H9 (cell line): ENCODE results near the gene JAKMIP1. TPM values are rescaled to one million over a fixed set of nuclear protein-coding genes. Genes with fewer than 3 reads are reported as not detected.

Experiments used
- DNase-seq: peaks from one replicate; pipeline ENCODE4 v3.0.0-alpha.2; 2017
- H2AFZ ChIP-seq: one replicate; pipeline ENCODE4 v1.6.1; 2013; ENCODE audit warnings: mild to moderate bottlenecking, low read length, control low read depth, moderate library complexity
- H2AK5ac ChIP-seq: 2 replicates; pipeline ENCODE4 v1.6.1; 2013; ENCODE audit warnings: low read length, control low read depth, mixed read lengths; ENCODE audit not compliant: insufficient read length
- H2BK120ac ChIP-seq: one replicate; pipeline ENCODE4 v1.6.1; 2013; ENCODE audit warnings: low read depth, mild to moderate bottlenecking, low read length, control low read depth, inconsistent platforms; ENCODE audit not compliant: poor library complexity, severe bottlenecking
- H2BK12ac ChIP-seq: 2 replicates; pipeline ENCODE4 v1.6.1; 2013; ENCODE audit warnings: low read length, control low read depth, mixed read lengths, low read depth; ENCODE audit not compliant: insufficient read length
- H2BK15ac ChIP-seq: 2 replicates; pipeline ENCODE4 v1.6.1; 2013; ENCODE audit warnings: low read depth, low read length, control low read depth
- H2BK20ac ChIP-seq: one replicate; pipeline ENCODE4 v1.6.1; 2013; ENCODE audit warnings: low read depth, mild to moderate bottlenecking, low read length, control low read depth, inconsistent platforms; ENCODE audit not compliant: poor library complexity, severe bottlenecking
- H2BK5ac ChIP-seq: 2 replicates; pipeline ENCODE4 v1.6.1; 2013; ENCODE audit warnings: low read length, control low read depth, mixed read lengths; ENCODE audit not compliant: insufficient read length
- H3K14ac ChIP-seq: 2 replicates; pipeline ENCODE4 v1.6.1; 2013; ENCODE audit warnings: low read length, control low read depth; ENCODE audit not compliant: insufficient read depth
- H3K18ac ChIP-seq: 2 replicates; pipeline ENCODE4 v1.6.1; 2013; ENCODE audit warnings: low read depth, mild to moderate bottlenecking, mixed read lengths, low read length, control low read depth; ENCODE audit not compliant: insufficient read length
- H3K23ac ChIP-seq: 2 replicates; pipeline ENCODE4 v1.6.1; 2013; ENCODE audit warnings: low read length, control low read depth, mixed read lengths, low read depth; ENCODE audit not compliant: insufficient read length
- H3K23me2 ChIP-seq: 2 replicates; pipeline ENCODE4 v1.6.1; 2013; ENCODE audit warnings: low read depth, mild to moderate bottlenecking, mixed read lengths, low read length, control low read depth; ENCODE audit not compliant: insufficient read length, poor library complexity, severe bottlenecking
- H3K27ac ChIP-seq: 2 replicates; pipeline ENCODE4 v1.5.1; 2013; ENCODE audit warnings: low read length, control low read depth, mixed read lengths, low read depth; ENCODE audit not compliant: insufficient read length
- H3K27me3 ChIP-seq: 2 replicates; pipeline ENCODE4 v1.6.1; 2013; ENCODE audit warnings: low read length, control low read depth, inconsistent platforms; ENCODE audit not compliant: insufficient read depth
- H3K4ac ChIP-seq: 2 replicates; pipeline ENCODE4 v1.6.1; 2013; ENCODE audit warnings: low read depth, mild to moderate bottlenecking, control low read depth, inconsistent platforms, low read length, moderate library complexity
- H3K4me1 ChIP-seq: 2 replicates; pipeline ENCODE4 v1.6.1; 2013; ENCODE audit warnings: low read length, control low read depth, inconsistent platforms; ENCODE audit not compliant: insufficient read depth
- H3K4me2 ChIP-seq: 2 replicates; pipeline ENCODE4 v1.6.1; 2013; ENCODE audit warnings: low read length, control low read depth, mixed read lengths; ENCODE audit not compliant: insufficient read length, insufficient read depth
- H3K56ac ChIP-seq: 2 replicates; pipeline ENCODE4 v1.6.1; 2013; ENCODE audit warnings: low read depth, mild to moderate bottlenecking, mixed read lengths, low read length, control low read depth; ENCODE audit not compliant: insufficient read length
- H3K79me1 ChIP-seq: 2 replicates; pipeline ENCODE4 v1.6.1; 2013; ENCODE audit warnings: low read depth, mild to moderate bottlenecking, moderate library complexity, low read length, control low read depth, inconsistent platforms; ENCODE audit not compliant: insufficient read depth, poor library complexity, severe bottlenecking
- H3K79me2 ChIP-seq: 2 replicates; pipeline ENCODE4 v1.6.1; 2013; ENCODE audit warnings: low read length, control low read depth, inconsistent platforms; ENCODE audit not compliant: insufficient read depth
- H3K9ac ChIP-seq: 2 replicates; pipeline ENCODE4 v1.6.1; 2013; ENCODE audit warnings: low read length, control low read depth, mixed read lengths; ENCODE audit not compliant: insufficient read length; ENCODE audit errors: extremely low read depth
- H3K9me3 ChIP-seq: one replicate; pipeline ENCODE4 v1.6.1; 2013; ENCODE audit warnings: low read depth, low read length, inconsistent platforms; ENCODE audit not compliant: control insufficient read depth
- H3T11ph ChIP-seq: one replicate; pipeline ENCODE4 v1.6.1; 2013; ENCODE audit warnings: mild to moderate bottlenecking, low read length, control low read depth, inconsistent platforms
- H4K20me1 ChIP-seq: one replicate; pipeline ENCODE4 v1.6.1; 2013; ENCODE audit not compliant: control insufficient read depth, insufficient read length, insufficient read depth
- H4K5ac ChIP-seq: 2 replicates; pipeline ENCODE4 v1.6.1; 2013; ENCODE audit warnings: low read depth, mild to moderate bottlenecking, mixed read lengths, low read length, control low read depth; ENCODE audit not compliant: insufficient read length
- H4K8ac ChIP-seq: replicated peaks from 2 replicates; pipeline ENCODE4 v1.6.1; 2013; ENCODE audit warnings: low read length, control low read depth, mixed read lengths, low read depth; ENCODE audit not compliant: insufficient read length
- H4K91ac ChIP-seq: 2 replicates; pipeline ENCODE4 v1.6.1; 2013; ENCODE audit warnings: low read depth, mild to moderate bottlenecking, moderate library complexity, mixed read lengths, low read length, control low read depth; ENCODE audit not compliant: insufficient read length
- H3K27ac Mint-ChIP-seq, 3 experiments: 2 replicates in 2 of 3; 3 replicates in 1 of 3; pipeline ENCODE4 v1.8.0; 2020 to 2021; ENCODE audit warnings: mixed read lengths in 3 of 3, mild to moderate bottlenecking in 1 of 3, moderate library complexity in 1 of 3
- H3K27me3 Mint-ChIP-seq: 2 replicates; pipeline ENCODE4 v1.8.0; 2021; ENCODE audit warnings: low read depth, mild to moderate bottlenecking, moderate library complexity, mixed read lengths
- H3K36me3 Mint-ChIP-seq, 3 experiments: 2 replicates in 2 of 3; 3 replicates in 1 of 3; pipeline ENCODE4 v1.8.0; 2020 to 2021; ENCODE audit warnings: low read depth in 3 of 3, mixed read lengths in 3 of 3; ENCODE audit not compliant: insufficient read depth in 1 of 3
- H3K4me1 Mint-ChIP-seq, 2 experiments: 2 replicates each; pipeline ENCODE4 v1.8.0; 2020; ENCODE audit warnings: mixed read lengths in 2 of 2
- H3K4me3 Mint-ChIP-seq, 2 experiments: 2 replicates in 1 of 2; 3 replicates in 1 of 2; pipeline ENCODE4 v1.8.0; 2020 to 2021; ENCODE audit warnings: mild to moderate bottlenecking in 2 of 2, mixed read lengths in 2 of 2, moderate library complexity in 1 of 2
- H3K9me3 Mint-ChIP-seq, 2 experiments: 2 replicates in 1 of 2; 3 replicates in 1 of 2; pipeline ENCODE4 v1.8.0; 2020; ENCODE audit warnings: mild to moderate bottlenecking in 2 of 2, mixed read lengths in 2 of 2, moderate library complexity in 1 of 2
- WGBS: extraction: QIAGEN DNeasy Blood & Tissue Kit; methylation state at CpG from one replicate; pipeline ENCODE4 v1.1.7; 2013; ENCODE audit warnings: missing lambda C conversion rate, low lambda C conversion rate, mixed read lengths; ENCODE audit not compliant: insufficient read length; ENCODE audit errors: extremely low coverage; 5-methylcytosine and 5-hydroxymethylcytosine counted together
- total RNA-seq: library from RNA; stranded (reverse); gene quantifications from 2 replicates; pipeline ENCODE4 v1.2.1, GENCODE V29; 2021
- TF ChIP-seq, protein P1 (sequence below): fragments of 200-600 bp; sonication (generic); conservative IDR thresholded peaks from 3 replicates; pipeline ENCODE4 v1.8.0; 2021; ENCODE audit warnings: antibody characterized with exemption, mild to moderate bottlenecking

Gene JAKMIP1
- total RNA-seq, 1 experiment from 2014 or later, result 1.5 TPM

DNA sequence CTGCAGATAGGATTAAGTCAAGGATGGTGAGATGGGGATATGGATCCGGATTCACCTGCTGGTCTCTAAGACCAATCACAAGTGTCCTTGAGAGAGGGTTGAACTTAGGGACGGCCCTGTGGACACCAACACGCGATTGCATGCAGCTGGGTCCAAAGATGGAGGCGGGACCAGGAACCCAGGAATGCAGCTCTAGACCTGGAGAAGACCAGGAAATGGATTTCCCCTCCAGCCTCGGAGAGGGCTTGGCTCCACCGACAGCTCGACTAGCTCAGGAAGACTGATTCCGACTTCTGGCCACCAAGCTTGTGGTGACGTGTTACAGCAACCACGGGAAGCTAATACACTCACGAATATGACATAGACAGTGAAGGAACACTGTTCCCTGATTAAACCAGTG, 186.8 kb downstream of the JAKMIP1 start:
- TF ChIP-seq, protein P1, sequence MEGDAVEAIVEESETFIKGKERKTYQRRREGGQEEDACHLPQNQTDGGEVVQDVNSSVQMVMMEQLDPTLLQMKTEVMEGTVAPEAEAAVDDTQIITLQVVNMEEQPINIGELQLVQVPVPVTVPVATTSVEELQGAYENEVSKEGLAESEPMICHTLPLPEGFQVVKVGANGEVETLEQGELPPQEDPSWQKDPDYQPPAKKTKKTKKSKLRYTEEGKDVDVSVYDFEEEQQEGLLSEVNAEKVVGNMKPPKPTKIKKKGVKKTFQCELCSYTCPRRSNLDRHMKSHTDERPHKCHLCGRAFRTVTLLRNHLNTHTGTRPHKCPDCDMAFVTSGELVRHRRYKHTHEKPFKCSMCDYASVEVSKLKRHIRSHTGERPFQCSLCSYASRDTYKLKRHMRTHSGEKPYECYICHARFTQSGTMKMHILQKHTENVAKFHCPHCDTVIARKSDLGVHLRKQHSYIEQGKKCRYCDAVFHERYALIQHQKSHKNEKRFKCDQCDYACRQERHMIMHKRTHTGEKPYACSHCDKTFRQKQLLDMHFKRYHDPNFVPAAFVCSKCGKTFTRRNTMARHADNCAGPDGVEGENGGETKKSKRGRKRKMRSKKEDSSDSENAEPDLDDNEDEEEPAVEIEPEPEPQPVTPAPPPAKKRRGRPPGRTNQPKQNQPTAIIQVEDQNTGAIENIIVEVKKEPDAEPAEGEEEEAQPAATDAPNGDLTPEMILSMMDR, result no peak
- H4K91ac ChIP-seq, result no peak overlapping the region
- no peaks in the 10 kb centered on the region for H3K9me3 Mint-ChIP-seq
- no peak overlapping the region; a peak in 1 of 7 replicates for H3K27ac Mint-ChIP-seq
- H3K27me3 ChIP-seq, result no peaks in the 10 kb centered on the region
- H3K56ac ChIP-seq, result no peak overlapping the region
- H3K79me1 ChIP-seq, result no peaks in the 10 kb centered on the region
- no peak overlapping the region for H3K4me3 Mint-ChIP-seq
- WGBS, result no CpG with 5 or more reads among the region's 12 CpGs
- H3K23ac ChIP-seq, result no peak overlapping the region
- H2BK20ac ChIP-seq, result no peak overlapping the region
- no peak overlapping the region for H2BK5ac ChIP-seq
- H4K8ac ChIP-seq, result no peak overlapping the region
- DNase-seq, result no peak
- no peaks in the 10 kb centered on the region for H3K36me3 Mint-ChIP-seq
- no peak overlapping the region for H3K14ac ChIP-seq
- no peak overlapping the region for H2AFZ ChIP-seq
- H3K27ac ChIP-seq, result no peak overlapping the region
- no peak overlapping the region for H3K4ac ChIP-seq
- H4K5ac ChIP-seq, result no peak overlapping the region
- no peaks in the 10 kb centered on the region for H3K23me2 ChIP-seq
- no peak overlapping the region for H2BK12ac ChIP-seq
- H2AK5ac ChIP-seq, result no peak overlapping the region
- H3K9ac ChIP-seq, result no peak overlapping the region
- H2BK120ac ChIP-seq, result no peak overlapping the region
- H2BK15ac ChIP-seq, result no peak overlapping the region
- no peaks in the 10 kb centered on the region for H3K9me3 ChIP-seq
- H3K4me1 Mint-ChIP-seq, result peaks cover 12 to 14% of the 10 kb centered on the region in 2 experiments
- no peak overlapping the region for H3T11ph ChIP-seq
- no peaks in the 10 kb centered on the region for H3K4me1 ChIP-seq
- no peaks in the 10 kb centered on the region for H3K79me2 ChIP-seq
- no peak overlapping the region for H3K18ac ChIP-seq
- H3K27me3 Mint-ChIP-seq, result peaks cover 41% of the 10 kb centered on the region
- H3K4me2 ChIP-seq, result no peak overlapping the region
- no peaks in the 10 kb centered on the region for H4K20me1 ChIP-seq
